Renal cortex interstitium (tissue), 11 donors: ENCODE measurements around the gene DLK2. TPM values are rescaled to one million over a fixed set of nuclear protein-coding genes. Genes with fewer than 3 reads are reported as not detected.
"Not testable (repeated sequence)": the region's sequence is repeated elsewhere in the genome, so short reads cannot be mapped to it uniquely, and the experiment has no call there.

Experiments used
- DNase-seq, 11 donors: peaks; one replicate each; pipeline ENCODE4 v3.0.0-alpha.2; 2013; ENCODE audit warnings: low read depth in 9 of 11, low spot score in 4 of 11; ENCODE audit errors: extremely low read depth in 1 of 11
- polyA plus RNA-seq, 3 donors: library from polyadenylated mRNA; unstranded; fragments of 120-200 nt; gene quantifications; one replicate each; pipeline ENCODE4 v1.2.1, GENCODE V29; 2013; ENCODE audit not compliant: insufficient read length in 3 of 3

DLK2 gene
- polyA plus RNA-seq, 3 donors, result 0.73 to 1.3 (median 1.0) TPM

GRCh38 chr6:43434001-43434840 is 21.1 kb downstream of the DLK2 start:
- DNase-seq, result no peak

- no peak for DNase-seq
These were observed 22.2 kb downstream of the DLK2 start for GRCh38 chr6:43433148-43433547.

GRCh38 chr6:43432009-43432945 is 23.1 kb downstream of the DLK2 start:
- no peak for DNase-seq

GRCh38 chr6:43428874-43429273 is 26.5 kb downstream of the DLK2 start:
- no peak for DNase-seq

- no peak for DNase-seq
These were observed 27.2 kb downstream of the DLK2 start for GRCh38 chr6:43428112-43428570.

- peak; percentile 84 to 95 (median 91) for DNase-seq
These were observed 27.8 kb downstream of the DLK2 start, which contains the start of gene ABCC10 for GRCh38 chr6:43427406-43428111. ABCC10 (plus strand) TSS chr6:43427541; CDS start chr6:43427979, 438 bp downstream.

- no peak for DNase-seq
These were observed 28.4 kb downstream of the DLK2 start for GRCh38 chr6:43426928-43427405.

GRCh38 chr6:43425083-43425482 is 30.3 kb downstream of the DLK2 start:
- DNase-seq, result not testable (repeated sequence)

- DNase-seq, result no peak
These were observed 33.5 kb downstream of the DLK2 start for GRCh38 chr6:43421831-43422230.

- no peak for DNase-seq
These were observed 35.2 kb downstream of the DLK2 start for GRCh38 chr6:43420012-43420709.

- DNase-seq, result no peak
These were observed 38.4 kb downstream of the DLK2 start for GRCh38 chr6:43416935-43417334.

GRCh38 chr6:43415275-43415674 is 40.1 kb downstream of the DLK2 start:
- not testable (repeated sequence) for DNase-seq

GRCh38 chr6:43413002-43413401 is 42.3 kb downstream of the DLK2 start:
- DNase-seq, result no peak

GRCh38 chr6:43412541-43412940 is 42.8 kb downstream of the DLK2 start:
- DNase-seq, result no peak

GRCh38 chr6:43410776-43411175 is 44.6 kb downstream of the DLK2 start:
- DNase-seq, result not testable (repeated sequence)

GRCh38 chr6:43408259-43408658 is 47.1 kb downstream of the DLK2 start:
- no peak for DNase-seq

- DNase-seq, result no peak
These were observed 48.1 kb downstream of the DLK2 start for GRCh38 chr6:43407296-43407695.

GRCh38 chr6:43405354-43405753 is 50.0 kb downstream of the DLK2 start:
- no peak for DNase-seq
